Endometrial microvascular endothelial cells (primary cell): Measurements from ENCODE around the gene ZNF789. TPM values are rescaled to one million over a fixed set of nuclear protein-coding genes. Genes with fewer than 3 reads are reported as not detected.
"Not testable (repeated sequence)": the region's sequence is repeated elsewhere in the genome, so short reads cannot be mapped to it uniquely, and the experiment has no call there.

Experiments used
- in situ Hi-C: cut with HindIII; loops from 2 replicates; pipeline ENCODE4 v1.10.0; 2017; ENCODE audit warnings: low sequenced_read_pairs, low pct_unique_long_range_greater_than_20kb; ENCODE audit errors: inconsistent ontology term
- total RNA-seq: library from RNA; depleted of rRNA; stranded (reverse); fragments of >200 nt; gene quantifications from one replicate; pipeline ENCODE4 v1.2.3, GENCODE V29; 2015; ENCODE audit errors: inconsistent ontology term

The ZNF789 gene
- total RNA-seq, 1 donor from 2014 or later: 3.3 TPM

DNA sequence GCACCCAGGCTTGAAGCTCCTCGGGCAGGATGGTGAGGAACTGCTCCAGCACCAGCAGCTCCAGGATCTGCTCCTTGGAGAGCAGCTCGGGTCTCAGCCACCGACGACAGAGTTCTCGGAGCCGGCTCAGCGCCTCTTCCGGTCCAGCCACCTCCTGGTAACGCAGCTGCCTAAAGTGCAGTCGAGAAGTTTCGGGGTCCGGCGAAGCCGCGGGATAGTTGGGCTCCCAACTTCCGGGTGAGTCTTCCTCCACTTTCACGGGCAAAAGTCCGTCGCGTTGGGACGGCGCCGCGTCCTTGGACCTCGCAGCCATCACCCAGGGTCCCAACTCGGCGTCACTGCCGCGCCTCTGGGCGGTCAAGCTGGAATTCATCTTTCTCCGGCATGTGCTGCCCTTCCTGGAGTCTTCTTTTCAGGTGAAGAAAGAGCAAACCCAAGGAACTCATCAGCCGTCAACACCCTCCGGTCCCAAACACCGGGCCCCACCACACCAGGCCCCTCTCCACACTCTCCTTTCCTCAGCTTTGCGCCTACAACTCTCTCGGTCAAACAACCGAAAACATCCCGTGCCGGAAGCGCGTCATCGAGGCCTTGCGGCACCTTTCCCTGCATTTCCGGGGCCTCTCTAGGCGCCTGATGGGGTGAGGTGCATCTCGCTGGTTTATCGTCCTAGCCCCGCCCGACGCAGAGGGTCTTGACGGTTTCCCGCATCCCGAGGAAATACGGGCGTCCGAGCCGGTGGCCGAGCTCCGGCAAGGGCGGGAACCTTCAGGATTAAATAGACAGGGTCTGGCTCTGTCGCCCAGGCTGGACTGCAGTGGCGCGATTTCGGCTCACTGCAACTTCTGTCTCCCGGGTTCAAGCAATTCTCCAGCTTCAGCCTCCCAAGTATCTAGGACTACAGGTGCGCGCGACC, 27.3 kb downstream of the ZNF789 start, which contains the start of gene ZNF394:
Gene ZNF394 (minus strand): TSS at position 561 of the 916 bp plus-strand sequence. CDS start 188 bp downstream, at position 373.
- in situ Hi-C loops: no loop called here

GRCh38 chr7:99500637-99501009, 27.9 kb downstream of the ZNF789 start:
- in situ Hi-C loops: no loop called here

DNA sequence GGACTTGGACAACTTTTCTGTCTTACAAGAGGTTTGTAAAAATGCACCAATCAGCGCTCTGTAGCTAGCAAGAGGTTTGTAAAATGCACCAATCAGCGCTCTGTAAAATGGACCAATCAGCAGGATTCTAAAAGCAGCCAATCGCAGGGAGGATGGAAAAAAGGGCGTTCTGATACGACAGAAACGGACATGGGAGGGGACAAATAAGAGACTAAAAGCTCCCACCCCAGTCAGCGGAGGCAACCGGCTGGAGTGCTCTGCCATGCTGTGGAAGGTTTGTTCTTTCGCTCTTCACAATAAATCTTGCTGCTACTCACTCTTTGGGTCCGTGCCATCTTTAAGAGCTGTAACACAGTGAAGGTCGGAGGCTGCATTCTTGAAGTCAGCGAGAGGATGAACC, 28.5 kb downstream of the ZNF789 start:
- in situ Hi-C loops: not testable (repeated sequence)

DNA sequence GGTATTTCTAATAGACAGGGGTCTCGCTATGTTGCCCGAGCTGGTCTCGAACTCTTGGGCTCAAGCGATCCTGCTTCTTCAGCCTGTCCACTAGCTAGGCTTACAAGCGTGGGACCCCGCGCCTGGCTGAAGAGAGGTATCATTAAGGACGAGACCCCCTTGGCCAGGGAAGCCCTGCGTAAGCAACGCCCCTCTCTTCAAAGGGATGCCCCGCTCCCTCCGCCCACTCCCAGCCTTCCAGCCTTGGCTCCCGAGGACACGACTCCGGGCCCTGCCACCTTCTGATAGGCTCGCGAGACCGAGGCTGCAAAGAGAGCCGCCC, 31.6 kb downstream of the ZNF789 start:
- in situ Hi-C loops: no loop called here

- in situ Hi-C loops: no loop called here
Measured at GRCh38 chr7:99504603-99505323, 32.1 kb downstream of the ZNF789 start, which contains the start of gene ZKSCAN5. Gene ZKSCAN5, plus strand, starts transcription at chr7:99504662. Its CDS starts 1,383 bp downstream, at chr7:99506045.

- in situ Hi-C loops: no loop called here
Measured at GRCh38 chr7:99505324-99505662, 32.6 kb downstream of the ZNF789 start.

DNA sequence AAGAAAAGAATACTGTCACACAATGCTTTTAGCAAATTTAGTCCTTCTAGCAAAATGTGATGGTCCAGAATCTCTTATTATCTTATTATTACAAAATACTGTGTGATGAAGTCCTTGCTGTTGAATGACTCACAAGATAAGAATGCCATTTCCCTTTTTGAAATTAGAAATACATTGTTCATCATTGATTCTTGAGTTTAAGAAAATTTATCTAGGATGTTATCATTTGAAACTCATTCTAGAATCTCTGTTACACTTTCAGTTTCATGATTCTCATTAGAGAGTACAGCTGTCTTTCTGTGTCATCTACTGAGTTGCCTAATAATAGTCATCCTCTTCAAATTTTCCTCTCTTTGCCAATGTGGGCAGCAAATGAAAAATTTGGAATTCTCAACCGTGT, 41.4 kb downstream of the ZNF789 start:
- in situ Hi-C loops: no loop called here

DNA sequence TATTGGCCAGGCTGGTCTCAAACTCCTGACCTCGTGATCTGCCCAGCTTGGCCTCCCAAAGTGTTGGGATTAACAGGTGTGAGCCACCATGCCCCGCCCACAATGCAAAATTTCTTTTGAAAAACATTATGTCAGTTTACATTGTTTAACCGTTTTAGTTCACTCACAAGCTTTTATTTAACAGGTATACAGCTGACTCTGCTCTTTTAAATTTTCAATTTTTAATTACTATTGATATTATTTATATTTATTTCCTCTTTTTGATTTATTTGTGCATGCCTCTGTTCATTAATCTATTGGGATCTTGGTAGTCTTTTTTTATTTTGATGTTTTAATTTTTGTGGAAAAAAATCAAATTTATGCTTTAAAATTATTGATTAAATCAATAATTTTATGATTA, 48.7 kb downstream of the ZNF789 start:
- in situ Hi-C loops: no loop called here

DNA sequence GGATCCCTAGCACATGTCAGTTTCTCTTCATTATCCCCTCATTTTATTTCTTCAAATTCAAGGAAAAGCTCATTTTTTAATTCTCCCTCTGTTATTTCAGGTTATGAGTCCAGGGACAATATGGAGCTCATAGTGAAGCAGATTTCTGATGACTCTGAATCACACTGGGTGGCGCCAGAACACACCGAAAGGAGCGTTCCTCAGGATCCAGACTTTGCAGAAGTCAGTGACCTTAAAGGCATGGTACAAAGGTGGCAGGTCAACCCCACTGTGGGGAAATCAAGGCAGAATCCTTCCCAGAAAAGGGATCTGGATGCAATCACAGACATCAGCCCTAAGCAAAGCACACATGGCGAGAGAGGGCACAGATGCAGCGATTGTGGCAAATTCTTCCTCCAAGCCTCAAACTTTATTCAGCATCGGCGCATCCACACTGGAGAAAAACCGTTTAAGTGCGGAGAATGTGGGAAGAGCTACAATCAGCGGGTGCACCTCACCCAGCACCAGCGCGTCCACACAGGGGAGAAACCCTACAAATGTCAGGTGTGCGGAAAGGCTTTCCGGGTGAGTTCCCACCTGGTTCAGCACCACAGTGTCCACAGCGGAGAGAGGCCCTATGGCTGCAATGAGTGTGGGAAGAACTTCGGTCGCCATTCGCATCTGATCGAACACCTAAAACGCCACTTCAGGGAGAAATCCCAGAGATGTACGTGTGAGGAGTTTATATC, 53.2 kb downstream of the ZNF789 start:
- in situ Hi-C loops: no loop called here

- in situ Hi-C loops: no loop called here
Measured at GRCh38 chr7:99531354-99531765, 58.7 kb downstream of the ZNF789 start.

- in situ Hi-C loops: no loop called here
Measured at GRCh38 chr7:99535667-99536066, 63.0 kb downstream of the ZNF789 start.

Other genes with a start within 250 kb of the ZNF789 start
- 0.93 TPM for gene MYH16, start 200.1 kb upstream of the ZNF789 start, total RNA-seq
- 255 TPM for gene ARPC1A, start 147.0 kb upstream of the ZNF789 start, total RNA-seq
- gene ARPC1B, start 98.2 kb upstream of the ZNF789 start, total RNA-seq: 453 TPM
- 147 TPM for gene PDAP1, start 64.3 kb upstream of the ZNF789 start, total RNA-seq
- 85.7 TPM for gene BUD31, start 63.9 kb upstream of the ZNF789 start, total RNA-seq
- 3.0 TPM for gene PTCD1, start 34.1 kb upstream of the ZNF789 start, total RNA-seq
- 25.1 TPM for gene CPSF4, start 33.9 kb upstream of the ZNF789 start, total RNA-seq
- 4,245 TPM for gene ATP5MF, start 6.7 kb upstream of the ZNF789 start, total RNA-seq
- 28.1 TPM for gene ZNF394, start 27.4 kb downstream of the ZNF789 start, total RNA-seq
- 8.5 TPM for gene ZKSCAN5, start 31.8 kb downstream of the ZNF789 start, total RNA-seq
- gene FAM200A, start 79.2 kb downstream of the ZNF789 start, total RNA-seq: 3.9 TPM
- 17.9 TPM for gene ZNF655, start 85.8 kb downstream of the ZNF789 start, total RNA-seq
- gene TMEM225B, start 125.4 kb downstream of the ZNF789 start, total RNA-seq: not detected
- gene ZSCAN25, start 144.1 kb downstream of the ZNF789 start, total RNA-seq: 17.3 TPM
- gene CYP3A5, start 207.1 kb downstream of the ZNF789 start, total RNA-seq: not detected